HPDE6-E6E7 (cell line): ENCODE results near the gene ISLR2.
"Not testable (repeated sequence)": the region's sequence is repeated elsewhere in the genome, so short reads cannot be mapped to it uniquely, and the experiment has no call there.

ENCODE experiments used
- DNase-seq: peaks from one replicate; pipeline ENCODE4 v3.0.0; 2011; ENCODE audit warnings: missing footprints; ENCODE audit errors: extremely low spot score

The ISLR2 gene

GRCh38 chr15:74156678-74157411 is 26.5 kb downstream of the ISLR2 start:
- DNase-seq: no peak

- no peak for DNase-seq
Observed at GRCh38 chr15:74157868-74158827, 27.8 kb downstream of the ISLR2 start.

GRCh38 chr15:74158855-74159650 is 28.7 kb downstream of the ISLR2 start:
- DNase-seq: no peak

- DNase-seq: no peak
Observed at GRCh38 chr15:74159773-74160172, 29.4 kb downstream of the ISLR2 start.

GRCh38 chr15:74160390-74160789 is 30.0 kb downstream of the ISLR2 start:
- not testable (repeated sequence) for DNase-seq

GRCh38 chr15:74162195-74162536 is 31.8 kb downstream of the ISLR2 start:
- not testable (repeated sequence) for DNase-seq

GRCh38 chr15:74165461-74165860 is 35.1 kb downstream of the ISLR2 start:
- no peak for DNase-seq

- DNase-seq: no peak
Observed at GRCh38 chr15:74167891-74168331, 37.5 kb downstream of the ISLR2 start.

- DNase-seq: no peak
Observed at GRCh38 chr15:74168711-74169126, 38.3 kb downstream of the ISLR2 start.

GRCh38 chr15:74170071-74170844 is 39.9 kb downstream of the ISLR2 start:
- no peak for DNase-seq

GRCh38 chr15:74170875-74171578 is 40.6 kb downstream of the ISLR2 start:
- no peak for DNase-seq

- DNase-seq: no peak
Observed at GRCh38 chr15:74171965-74172541, 41.7 kb downstream of the ISLR2 start.

GRCh38 chr15:74172701-74173379 is 42.5 kb downstream of the ISLR2 start:
- DNase-seq: no peak

GRCh38 chr15:74173380-74174218 is 43.2 kb downstream of the ISLR2 start, which contains the start of gene ISLR:
TSS of gene ISLR (plus strand) at chr15:74173710. CDS start at chr15:74174859, 1,149 bp downstream.
- DNase-seq: no peak

- no peak for DNase-seq
Observed at GRCh38 chr15:74174219-74174957, 44.0 kb downstream of the ISLR2 start.

GRCh38 chr15:74174958-74175253 is 44.5 kb downstream of the ISLR2 start:
- DNase-seq: no peak

GRCh38 chr15:74175271-74176191 is 45.1 kb downstream of the ISLR2 start:
- DNase-seq: no peak
